ENCODE results near the gene ARHGAP45.

- TF ChIP-seq POLR2A (IDR thresholded peaks at IDR 0.05; ENCODE audit: low read depth, low read length) (no peak), TAF1 (IDR thresholded peaks at IDR 0.05; ENCODE audit: borderline replicate concordance, low read depth, low read length) (no peak)
Observed at GRCh38 chr19:1055028-1055425, 11.9 kb upstream of the ARHGAP45 start.
